GM19023 (cell line): ENCODE measurements around the gene KIAA1217.

Experiments used
- ATAC-seq: cut with Tn5 transposase; IDR thresholded peaks from one replicate; pipeline ENCODE4 v1.9.1; 2021; ENCODE audit warnings: mild to moderate bottlenecking, moderate library complexity; ENCODE audit not compliant: unreplicated experiment

The KIAA1217 gene

DNA sequence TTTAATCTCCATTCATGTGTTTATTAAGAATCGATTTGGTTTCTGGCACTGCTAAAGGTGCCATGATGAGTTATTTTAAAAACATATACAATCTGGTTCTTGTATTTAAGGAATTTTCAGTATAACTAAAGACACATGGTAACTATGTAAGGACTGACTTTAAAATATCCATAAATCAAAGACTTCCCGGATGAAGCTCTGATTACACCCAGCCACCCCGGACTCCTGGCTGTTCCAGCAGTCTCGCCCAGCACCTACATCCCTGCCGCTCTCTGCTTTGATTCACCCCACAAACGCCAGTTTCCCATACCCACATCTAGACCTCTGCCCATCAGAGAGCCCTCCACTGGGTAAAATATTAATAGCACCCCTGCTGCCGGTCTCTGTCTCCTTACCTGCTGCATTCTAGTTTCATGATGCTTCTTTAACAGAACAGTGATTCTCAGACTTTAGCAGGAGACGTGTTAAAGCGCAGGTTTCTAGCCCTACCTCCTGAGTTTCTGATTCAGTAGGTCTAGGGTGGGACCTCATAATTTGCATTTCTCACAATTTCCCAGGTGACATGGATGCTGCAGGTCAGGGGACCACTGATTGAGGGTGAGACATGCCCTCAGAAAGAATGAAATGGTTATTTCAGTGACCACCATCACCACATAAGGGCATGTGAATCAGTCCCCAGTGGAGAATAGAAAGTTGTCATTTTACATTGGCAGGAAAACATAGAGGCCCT lies 185.7 kb downstream of the KIAA1217 start:
- peak; percentile 74 for ATAC-seq

DNA sequence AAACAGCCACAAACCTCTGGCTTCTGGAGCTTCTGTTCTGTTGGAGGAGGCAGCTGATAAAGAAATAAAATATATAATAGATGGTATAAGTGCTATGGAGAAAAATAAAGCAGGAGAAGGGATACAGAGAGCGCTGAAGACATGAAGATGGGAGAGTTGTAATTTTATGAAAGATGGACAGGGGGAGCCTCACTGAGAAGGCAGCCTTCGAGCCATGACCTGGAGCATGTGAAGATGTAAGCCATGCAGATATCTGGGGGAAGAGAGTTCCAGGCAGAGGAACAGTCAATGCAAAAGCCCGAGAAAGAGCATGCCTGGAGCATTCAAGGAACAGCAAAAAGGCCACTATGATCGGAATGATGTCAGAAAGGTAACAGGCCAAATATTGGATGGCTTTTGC lies 187.5 kb downstream of the KIAA1217 start:
- ATAC-seq = no peak

DNA sequence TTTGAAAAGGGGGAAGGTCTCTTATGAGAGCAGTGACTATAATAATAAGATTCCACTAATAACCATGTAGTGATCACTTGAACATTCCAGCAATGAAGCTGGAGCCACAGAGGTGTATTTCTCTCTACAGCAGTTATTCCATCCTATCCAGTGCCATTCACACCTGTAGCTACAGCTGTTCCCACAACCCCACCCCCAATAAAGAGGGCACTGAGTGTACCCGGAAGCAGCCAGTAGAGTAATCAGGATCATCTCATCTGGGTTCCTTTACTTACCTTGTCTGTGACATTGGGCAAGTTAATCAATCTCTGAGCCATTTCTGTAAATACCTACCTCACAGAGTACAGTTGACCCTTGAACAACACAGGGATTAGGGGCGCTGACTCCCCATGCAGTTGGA lies 188.7 kb downstream of the KIAA1217 start:
- ATAC-seq = no peak

DNA sequence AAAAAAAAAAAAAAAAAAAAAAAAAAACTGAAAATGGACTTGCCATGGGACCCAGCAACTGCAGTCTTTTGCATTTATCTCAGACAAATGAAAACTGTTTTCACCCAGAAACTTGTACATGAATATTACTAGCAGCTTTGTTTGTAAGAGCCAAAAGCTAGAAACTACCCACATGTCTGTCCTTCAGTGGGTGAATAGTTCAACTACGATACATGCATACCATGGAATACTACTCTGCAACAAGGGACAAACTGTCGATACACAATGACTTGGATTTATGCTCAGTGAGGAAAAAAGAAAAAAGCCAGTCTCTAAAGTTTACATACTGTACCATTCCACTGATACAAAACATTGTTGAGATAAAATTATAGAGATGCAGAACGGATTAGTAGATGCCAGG lies 195.6 kb downstream of the KIAA1217 start:
- ATAC-seq = no peak

DNA sequence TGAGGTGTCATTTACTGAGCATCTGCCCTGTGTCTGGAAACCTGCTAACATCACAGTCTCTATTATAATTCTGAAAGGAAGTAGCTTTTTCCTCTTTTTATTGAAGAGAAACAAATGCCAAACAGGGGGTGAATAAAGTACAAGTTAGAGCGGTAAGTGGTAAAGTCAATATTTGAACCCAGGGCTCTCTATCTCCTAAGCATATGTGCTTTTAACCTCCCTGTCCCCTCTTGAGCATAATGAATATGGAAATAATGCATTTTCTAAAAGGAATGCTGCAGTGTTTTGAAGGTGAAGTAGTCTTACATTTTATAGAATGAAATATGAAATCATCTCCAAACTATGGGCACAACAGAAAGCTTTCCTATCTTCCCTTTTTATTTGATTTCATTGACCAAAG lies 196.7 kb downstream of the KIAA1217 start:
- no peak for ATAC-seq

DNA sequence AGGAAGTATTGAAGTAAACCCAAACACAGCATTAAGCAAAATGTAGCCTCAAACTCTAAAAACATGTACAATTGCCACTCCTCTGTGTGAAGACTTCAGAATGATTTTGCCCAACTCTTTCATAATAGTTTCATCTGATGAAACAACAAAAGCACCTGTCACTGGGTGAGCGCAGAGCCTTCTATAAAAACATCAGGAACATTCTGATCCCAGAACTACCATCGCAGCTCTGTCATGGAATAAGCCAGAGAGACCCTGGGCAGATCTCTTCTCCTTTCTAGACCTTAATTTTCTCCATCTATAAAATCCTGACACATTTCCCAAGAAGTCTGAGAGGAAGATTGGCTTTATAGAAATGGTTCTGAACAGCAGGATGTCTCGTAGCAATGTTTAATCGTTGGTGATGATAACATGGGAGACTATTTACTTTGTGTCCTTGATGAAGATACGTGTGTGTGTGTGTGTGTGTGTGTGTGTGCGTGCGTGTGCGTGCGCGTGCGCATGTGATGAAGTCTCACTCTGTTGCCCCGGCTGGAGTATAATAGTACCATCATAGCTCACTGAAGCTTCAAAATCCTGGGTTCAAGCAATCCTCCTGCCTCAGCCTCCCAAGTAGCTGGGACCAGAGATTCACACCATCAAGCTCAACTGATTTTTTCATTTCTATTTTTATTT lies 198.0 kb downstream of the KIAA1217 start:
- no peak for ATAC-seq

DNA sequence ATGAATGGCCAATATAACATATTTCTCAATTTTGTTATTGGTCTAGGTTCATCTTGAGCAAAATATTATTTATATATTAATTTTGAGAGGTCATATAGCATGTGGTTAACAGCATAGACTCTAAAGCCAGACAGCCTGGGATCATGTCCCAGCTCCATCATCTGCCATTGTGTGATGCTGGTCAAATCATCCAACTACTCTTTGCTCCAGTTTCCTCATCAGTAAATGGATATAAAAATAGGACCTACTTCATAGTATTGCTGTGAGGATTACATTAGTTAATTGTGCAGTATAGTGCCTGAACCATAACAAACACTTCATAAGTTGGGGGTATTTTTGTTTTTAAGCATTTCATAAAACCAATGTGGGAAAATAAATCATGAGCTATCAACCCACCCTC lies 199.0 kb downstream of the KIAA1217 start:
- no peak for ATAC-seq

DNA sequence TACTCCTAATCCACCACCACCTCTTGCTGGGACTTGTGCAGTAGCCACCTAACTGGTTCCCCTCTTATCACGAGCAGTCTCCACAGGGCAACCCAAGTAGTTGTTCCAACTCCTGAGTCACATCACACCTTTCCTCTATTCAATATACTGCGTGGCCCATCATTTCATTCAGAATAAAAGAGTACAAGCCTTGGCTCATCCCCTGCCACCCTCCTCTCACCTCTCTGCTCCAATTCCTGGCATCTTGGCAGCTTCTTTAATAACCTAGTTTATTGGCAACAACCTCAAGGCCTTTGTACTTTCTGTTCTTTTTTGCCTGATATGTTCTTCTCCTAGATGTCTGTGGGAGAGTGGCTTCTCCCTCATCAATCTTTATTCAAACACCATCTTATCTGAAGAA lies 199.4 kb downstream of the KIAA1217 start:
- ATAC-seq = no peak

DNA sequence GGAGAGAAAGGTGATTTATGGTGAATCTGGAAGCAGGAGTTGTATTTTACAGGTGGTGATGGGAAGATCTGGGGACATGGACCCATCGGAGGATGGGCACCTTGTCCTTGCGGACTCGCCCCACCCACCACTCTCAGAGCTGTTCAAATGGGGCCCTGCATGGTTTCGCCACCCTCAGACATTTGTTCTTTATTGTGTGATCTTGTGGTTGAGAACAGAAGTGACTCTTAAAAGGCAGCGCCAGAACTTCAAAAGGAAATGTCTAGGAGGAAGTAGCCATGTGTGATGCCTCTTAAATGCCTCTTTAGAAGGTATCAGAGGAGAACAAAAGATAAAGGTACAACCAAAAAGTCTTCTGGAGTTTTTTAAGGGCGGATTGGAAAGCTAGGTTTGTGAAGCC lies 205.7 kb downstream of the KIAA1217 start:
- no peak for ATAC-seq

DNA sequence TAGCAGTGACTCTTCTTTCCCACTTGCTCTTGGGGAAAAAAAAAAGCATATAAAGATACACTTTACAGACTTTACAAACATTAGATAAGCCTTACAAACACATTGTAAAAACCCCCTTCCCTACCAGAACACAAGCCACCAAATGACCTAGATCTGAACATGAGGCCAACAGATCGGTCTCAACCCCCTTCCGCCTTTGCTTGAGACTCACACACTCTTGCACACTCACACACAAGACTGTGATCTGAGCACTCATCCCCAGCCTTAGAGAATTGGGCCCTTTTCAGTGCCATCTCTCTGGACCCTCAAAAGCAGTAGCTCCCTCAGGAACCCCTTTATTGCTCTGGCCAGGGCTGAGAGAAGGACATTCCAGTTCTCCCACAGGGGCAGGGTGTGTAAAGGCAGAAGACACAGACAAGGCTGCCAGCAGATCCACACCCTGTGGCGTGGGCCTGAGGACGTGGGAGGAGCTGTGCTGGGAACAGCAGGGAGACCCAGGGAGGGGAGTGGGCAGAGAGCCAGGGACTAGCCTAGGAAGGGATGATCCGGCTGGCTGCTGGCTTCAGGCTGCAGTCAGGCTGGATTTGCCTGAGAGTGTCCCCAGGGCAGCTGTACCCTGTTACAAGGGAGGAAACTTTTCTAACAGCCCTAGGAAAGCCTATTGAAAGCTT lies 206.7 kb downstream of the KIAA1217 start:
- no peak for ATAC-seq

DNA sequence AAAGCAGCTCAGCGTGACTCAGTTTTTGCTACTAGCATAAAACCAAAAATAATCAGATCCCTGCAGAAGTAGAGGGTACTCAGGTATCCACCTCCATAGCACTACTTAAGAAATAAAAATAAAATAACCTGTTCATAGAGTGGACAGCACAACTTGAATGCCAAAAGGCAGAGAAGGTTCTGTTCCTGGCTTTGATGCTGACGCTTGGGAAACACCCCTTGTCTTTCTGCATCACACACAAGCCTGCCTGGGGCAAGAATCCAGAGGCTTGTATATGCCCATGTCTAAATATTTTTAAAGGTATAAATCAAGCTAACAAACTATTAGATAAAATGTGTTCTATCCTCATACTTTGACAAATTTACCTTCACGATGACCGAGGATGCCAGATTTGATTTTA lies 207.3 kb downstream of the KIAA1217 start:
- no peak for ATAC-seq

DNA sequence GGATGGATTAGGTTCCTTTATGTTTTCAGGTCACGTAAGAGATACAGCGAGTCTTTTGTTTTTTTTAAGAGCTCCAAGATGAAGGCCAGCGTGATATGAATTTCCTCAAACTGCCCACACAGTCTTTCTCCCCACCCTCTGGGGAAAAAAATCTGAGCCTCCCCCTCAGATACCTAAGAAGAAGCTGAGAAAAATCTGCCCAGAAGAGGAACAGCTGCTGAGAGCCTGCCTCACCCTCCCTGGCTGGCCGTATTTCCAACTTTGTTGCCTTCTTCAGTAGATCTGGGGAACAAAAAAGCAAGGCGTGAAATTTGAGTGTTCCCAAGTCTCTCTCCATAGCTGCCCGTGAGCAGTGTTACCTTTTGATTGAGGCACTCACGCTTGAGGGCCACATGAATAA lies 208.1 kb downstream of the KIAA1217 start:
- no peak for ATAC-seq

DNA sequence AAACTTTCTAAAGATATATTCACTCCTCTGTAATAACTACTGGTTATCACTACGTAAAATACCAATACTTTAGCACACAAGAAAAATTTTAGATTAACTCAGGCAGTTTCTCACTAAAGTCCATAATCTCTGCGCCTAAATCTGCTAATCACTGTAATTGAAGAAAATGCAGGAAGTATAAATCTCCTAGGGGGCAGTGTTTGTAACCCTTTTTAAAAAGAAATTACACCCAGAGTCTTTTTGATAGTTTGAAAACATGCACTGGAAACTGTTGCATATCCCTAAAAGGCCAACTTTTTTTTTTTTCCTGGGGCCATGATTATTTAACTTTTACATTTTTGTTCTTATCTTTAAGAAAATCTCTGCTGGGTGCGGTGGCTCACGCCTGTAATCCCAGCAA lies 209.6 kb downstream of the KIAA1217 start:
- no peak for ATAC-seq

DNA sequence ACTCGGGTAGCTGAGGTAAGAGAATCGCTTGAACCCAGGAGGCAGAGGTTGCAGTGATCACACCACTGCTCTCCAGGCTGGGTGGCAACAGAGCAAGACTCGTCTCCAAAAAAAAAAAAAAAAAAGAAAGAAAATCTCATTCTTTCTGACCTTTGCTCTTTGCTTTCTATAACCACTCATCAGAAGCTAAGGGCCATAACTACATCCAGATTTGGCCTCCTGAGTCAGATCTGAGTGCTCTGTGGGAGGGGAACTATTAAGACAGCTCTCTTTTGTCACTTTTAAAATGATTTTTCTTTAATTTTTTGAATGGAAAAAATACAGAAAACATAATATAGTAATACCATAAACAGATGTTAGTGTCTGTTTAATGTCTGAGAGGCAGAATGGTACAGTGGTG lies 210.1 kb downstream of the KIAA1217 start:
- no peak for ATAC-seq

DNA sequence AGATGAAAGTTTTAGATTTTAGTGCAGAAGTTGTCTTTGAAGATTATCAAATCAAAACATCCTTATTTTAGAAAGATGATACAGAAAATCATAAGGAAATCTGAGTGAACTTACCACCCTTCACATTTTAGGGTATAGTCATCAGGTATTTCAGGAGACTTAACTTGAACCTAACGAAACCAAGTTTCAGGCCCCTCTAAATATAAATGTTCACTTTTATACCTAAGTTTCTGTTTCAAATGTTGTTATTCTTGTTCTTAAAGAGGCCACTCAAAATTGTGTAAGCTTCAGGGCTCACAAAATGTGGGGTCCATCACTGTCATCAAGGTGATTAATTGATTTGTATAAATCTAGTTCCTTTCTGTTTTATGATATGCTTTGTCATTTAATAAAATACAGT lies 216.2 kb downstream of the KIAA1217 start:
- ATAC-seq = no peak

DNA sequence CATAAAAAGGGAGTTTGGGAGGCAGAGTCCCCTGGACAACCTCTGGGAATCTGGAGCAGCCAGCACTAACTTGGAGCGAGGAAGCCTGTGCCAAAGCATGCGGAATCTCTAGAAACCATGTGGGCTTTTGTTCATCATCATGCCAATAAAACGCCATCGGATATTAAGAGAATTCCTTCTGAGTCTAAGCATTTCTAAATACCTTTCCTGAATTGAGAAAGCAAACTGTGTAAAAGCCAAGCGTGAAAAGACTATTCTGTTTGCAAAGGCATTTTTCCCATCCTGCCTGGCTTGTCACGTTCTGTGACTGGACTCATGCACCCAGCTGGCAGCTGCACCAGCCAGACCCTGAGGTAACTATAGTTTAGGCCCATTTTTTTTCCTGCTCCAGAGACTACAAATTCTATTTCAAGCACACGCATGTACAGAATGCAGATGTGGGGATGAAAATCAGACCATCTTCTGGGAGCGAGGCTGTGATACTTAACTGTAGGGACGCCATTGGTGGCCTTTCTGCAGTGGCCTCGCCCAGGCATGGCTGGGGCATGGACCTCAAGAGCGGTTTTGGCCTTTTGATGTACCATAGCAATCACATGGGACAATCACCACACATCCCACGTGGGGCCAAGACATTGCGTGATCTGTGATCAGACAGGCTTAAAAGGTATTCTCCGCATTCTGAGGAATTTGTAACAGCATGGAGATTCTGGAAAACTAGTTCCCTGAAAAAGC lies 218.9 kb downstream of the KIAA1217 start:
- ATAC-seq = no peak

DNA sequence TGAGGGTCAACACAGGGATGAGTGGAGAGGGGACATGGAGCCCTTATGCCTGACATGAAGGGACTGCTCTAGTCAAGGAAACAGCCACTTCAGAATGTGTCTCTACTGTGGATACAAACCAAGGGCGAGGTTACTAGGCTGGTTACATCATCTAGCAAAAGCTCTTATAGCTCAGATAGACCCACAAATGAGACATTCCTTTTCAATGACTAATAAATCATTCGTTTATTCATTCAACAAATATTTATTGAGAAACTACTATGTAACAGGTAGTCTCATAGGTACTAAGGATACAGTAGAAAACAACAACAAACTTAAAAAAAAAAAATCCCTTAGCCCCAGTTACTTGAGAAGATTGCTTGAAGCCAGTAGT lies 219.5 kb downstream of the KIAA1217 start:
- ATAC-seq = no peak

DNA sequence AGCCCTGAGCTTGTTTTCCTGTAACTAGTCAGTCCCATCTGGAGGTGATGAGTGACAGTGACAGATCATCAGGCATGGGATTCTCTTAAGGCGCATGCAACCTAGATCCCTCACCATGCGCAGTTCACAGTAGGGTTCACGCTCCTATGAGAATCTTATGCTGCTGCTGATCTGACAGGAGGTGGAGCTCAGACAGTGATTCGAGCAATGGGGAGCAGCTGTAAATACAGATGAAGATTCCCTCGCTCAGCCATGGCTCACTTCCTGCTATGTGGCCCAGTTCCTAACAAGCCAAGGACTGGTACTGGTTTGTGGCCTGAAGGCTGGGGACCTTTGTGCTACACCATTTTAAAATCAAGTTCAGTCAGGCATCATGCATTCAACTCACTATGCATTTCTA lies 221.7 kb downstream of the KIAA1217 start:
- no peak for ATAC-seq

DNA sequence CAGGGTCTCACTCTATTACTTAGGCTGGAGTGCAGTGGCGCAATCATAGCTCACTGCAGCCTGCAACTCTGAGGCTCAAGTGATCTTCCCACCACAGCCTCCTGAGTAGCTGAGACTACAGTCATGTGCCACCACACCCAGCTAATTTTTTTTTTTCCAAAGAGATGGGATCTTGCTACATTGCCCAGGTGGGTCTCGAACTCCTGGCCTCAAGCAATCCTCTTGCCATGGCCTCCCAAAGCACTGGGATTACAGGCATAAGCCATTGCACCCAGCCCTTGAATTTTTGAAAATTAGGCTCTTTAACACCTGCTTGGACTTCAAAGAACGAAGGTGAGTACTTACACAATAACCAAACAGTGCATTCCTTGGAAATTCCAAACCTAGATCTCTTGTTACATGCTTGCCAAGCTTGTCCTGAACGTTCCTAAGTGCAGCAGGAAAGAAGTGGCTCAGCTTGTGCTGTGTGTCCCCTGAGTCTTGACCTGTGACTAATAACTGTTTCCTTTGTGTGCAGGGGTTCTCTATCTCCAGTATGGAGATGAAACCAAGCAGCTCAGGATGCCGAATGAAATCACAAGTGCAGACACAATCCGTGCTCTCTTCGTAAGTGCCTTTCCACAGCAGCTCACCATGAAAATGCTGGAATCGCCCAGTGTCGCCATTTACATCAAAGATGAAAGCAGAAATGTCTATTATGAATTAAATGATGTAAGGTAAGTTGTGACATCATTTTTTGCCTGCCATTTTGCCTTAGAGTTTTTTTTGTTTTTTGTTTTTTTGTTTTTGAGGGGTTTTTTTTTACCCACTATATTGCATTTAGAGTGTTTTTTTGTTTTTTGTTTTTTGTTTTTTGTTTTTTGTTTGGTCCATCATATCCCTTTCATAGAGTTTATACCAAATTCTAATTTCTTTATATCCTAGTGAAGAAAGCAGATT lies 223.8 kb downstream of the KIAA1217 start:
- ATAC-seq = no peak

DNA sequence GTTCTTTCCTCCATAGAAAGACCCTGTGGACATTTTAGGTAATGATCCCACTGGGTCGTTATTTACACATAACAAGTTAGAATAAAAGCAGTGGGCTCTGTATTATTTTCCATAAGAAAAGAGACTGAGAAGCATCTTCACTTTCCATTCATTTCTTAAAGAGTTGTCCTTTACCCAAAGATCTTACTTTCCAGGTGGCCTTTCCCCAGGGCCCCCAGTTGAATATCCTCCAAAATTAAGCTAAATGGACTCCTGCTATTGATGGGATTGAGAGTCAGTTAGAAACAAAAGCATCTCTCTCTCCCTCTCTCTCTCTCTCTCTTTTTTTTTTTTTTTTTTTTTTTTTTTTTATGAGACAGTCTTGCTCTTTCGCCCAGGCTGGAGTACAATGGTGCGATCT lies 224.8 kb downstream of the KIAA1217 start:
- ATAC-seq = no peak

DNA sequence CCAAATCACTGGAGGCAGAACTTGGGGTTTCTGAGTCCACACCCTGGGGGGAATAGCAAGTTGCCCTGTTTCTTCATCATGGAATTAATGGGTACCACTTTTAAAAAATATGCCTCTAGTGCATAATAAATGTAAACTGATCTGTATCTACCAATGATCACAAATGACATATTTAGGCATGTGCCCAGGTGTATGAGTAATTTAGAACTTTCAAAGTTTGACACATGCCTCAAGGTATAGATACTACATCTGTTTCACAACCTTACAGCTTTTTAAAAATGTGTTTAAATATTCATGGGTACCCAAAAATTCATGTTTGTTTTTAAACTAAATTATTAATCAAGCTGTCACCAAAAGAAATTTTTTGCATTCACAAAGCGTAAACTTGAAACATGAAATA lies 226.0 kb downstream of the KIAA1217 start:
- no peak for ATAC-seq
